ENCODE data around the gene NDE1.
"Not testable (repeated sequence)": the region's sequence is repeated elsewhere in the genome, so short reads cannot be mapped to it uniquely, and the experiment has no call there.

The NDE1 gene

GRCh38 chr16:15621456-15621855, 28.6 kb upstream of the NDE1 start:
- DNase-seq, result no peak

- no peak for DNase-seq
These were observed 28.2 kb upstream of the NDE1 start for GRCh38 chr16:15621889-15622288.

- no peak for DNase-seq
These were observed 18.2 kb upstream of the NDE1 start for GRCh38 chr16:15631730-15632409.

- no peak for DNase-seq
These were observed 14.1 kb upstream of the NDE1 start for GRCh38 chr16:15635926-15636325.

GRCh38 chr16:15636392-15636873, 13.6 kb upstream of the NDE1 start:
- no peak for DNase-seq

GRCh38 chr16:15639061-15639568, 10.9 kb upstream of the NDE1 start:
- DNase-seq, result no peak

- DNase-seq, result no peak
These were observed 9.1 kb upstream of the NDE1 start for GRCh38 chr16:15640966-15641365.

GRCh38 chr16:15641753-15642556, 8.1 kb upstream of the NDE1 start:
- DNase-seq, result no peak

GRCh38 chr16:15642557-15643047, 7.4 kb upstream of the NDE1 start:
- peak; percentile 37 for DNase-seq

- peak; percentile 94 for DNase-seq
These were observed 6.7 kb upstream of the NDE1 start, which contains the start of gene MARF1 for GRCh38 chr16:15643048-15643945. MARF1 (minus strand) TSS chr16:15643154; CDS start chr16:15639233, 3,921 bp downstream.

- no peak for DNase-seq
These were observed 6.1 kb upstream of the NDE1 start for GRCh38 chr16:15643946-15644250.

- peak; percentile 27 for DNase-seq
These were observed 5.6 kb upstream of the NDE1 start for GRCh38 chr16:15644267-15644961.

- DNase-seq, result peak; percentile 2
These were observed 5.0 kb upstream of the NDE1 start for GRCh38 chr16:15644962-15645465.

- not testable (repeated sequence) for DNase-seq
These were observed 3.3 kb upstream of the NDE1 start for GRCh38 chr16:15646557-15647293.

- no peak for DNase-seq
These were observed 2.6 kb upstream of the NDE1 start for GRCh38 chr16:15647294-15648014.

- no peak for DNase-seq
These were observed 1.8 kb upstream of the NDE1 start for GRCh38 chr16:15648135-15648730.

GRCh38 chr16:15649311-15649710, 734 bp upstream of the NDE1 start:
- DNase-seq, result not testable (repeated sequence)

- DNase-seq, result no peak
These were observed 372 bp upstream of the NDE1 start for GRCh38 chr16:15649727-15650018.

- no peak for DNase-seq
These were observed 690 bp downstream of the NDE1 start for GRCh38 chr16:15650698-15651171.
